Measurements from ENCODE around the gene DYRK1A. TPM values are rescaled to one million over a fixed set of nuclear protein-coding genes. Genes with fewer than 3 reads are reported as not detected.

The DYRK1A gene
- total and polyA plus RNA-seq, 10 of the 15 experiments (the other 5 are each of a cell fraction or from before 2014, with no cell fraction given): 2.4 to 68.6 (median 30.7) TPM

DNA sequence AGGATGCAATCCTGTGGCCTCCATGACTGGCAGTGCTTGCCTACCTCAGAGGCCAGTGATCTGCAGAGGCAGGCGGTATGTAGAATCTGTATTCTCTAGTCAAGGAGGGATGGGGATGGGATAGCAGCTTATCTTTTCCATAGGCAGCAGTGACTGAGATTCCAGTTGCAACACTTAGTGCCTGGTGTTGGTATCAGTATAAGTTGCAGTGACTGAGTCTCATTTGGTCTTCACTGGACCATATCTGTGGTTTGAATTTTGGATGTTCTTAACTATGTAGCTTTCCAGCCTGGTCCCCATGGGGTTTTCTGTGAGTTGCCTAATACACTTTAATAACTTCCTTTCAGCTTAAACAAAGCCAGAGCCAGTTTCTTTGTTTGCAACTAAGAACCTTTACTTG is 16.5 kb downstream of the DYRK1A start:
- TF ChIP-seq GABPA (IDR thresholded peaks at IDR 0.05; ENCODE audit: low read depth) (no peak), FOXM1 (IDR thresholded peaks at IDR 0.05; ENCODE audit: low read depth, low read length) (no peak), EGR1 (IDR thresholded peaks at IDR 0.05; ENCODE audit: borderline replicate concordance in 1 of 2, low read depth in 2 of 2, low read length in 2 of 2) (no peak), RUNX3 (IDR thresholded peaks at IDR 0.05; ENCODE audit: low read length) (peak; percentile 25; the same call in 1 of the 2 replicates)
- DNase-seq (ENCODE audit: low read depth, low spot score) (no peak), FAIRE-seq (no peak), ATAC-seq (peak; percentile 62)
- intact Hi-C loops (cut with micrococcal nuclease; ENCODE audit: unreplicated experiment): no loop called here
- Histone ChIP-seq H3K9me3 (replicated peaks; ENCODE audit: control insufficient read depth, insufficient read depth, low read length) (peaks cover 1% of the 10 kb centered on the region; the same call in 1 of the 3 replicates), H3K4me3 (no peak overlapping the region), H3K9ac (ENCODE audit: control insufficient read depth, insufficient read depth, low read length) (no peak overlapping the region), H3K4me1 (ENCODE audit: control insufficient read depth, insufficient read depth, low read length) (peaks cover 7% of the 10 kb centered on the region), H3K27me3 (replicated peaks in 1 of 2; ENCODE audit: control insufficient read depth in 2 of 2, insufficient read depth in 2 of 2, low read length in 1 of 2) (no peaks in the 10 kb centered on the region), H3K36me3 (ENCODE audit: control insufficient read depth in 2 of 2, insufficient read depth in 2 of 2, low read length in 1 of 2) (0 out of 4 replicates have a peak, but pooled peaks cover 0 to 5% of the 10 kb centered on the region in 2 experiments), H3K79me2 (ENCODE audit: control insufficient read depth, insufficient read depth, low read length) (peaks cover 100% of the 10 kb centered on the region), H4K20me1 (ENCODE audit: control insufficient read depth, insufficient read depth) (peaks cover 10% of the 10 kb centered on the region), H3K4me2 (ENCODE audit: control insufficient read depth, insufficient read depth) (no peak overlapping the region), H3K27ac (ENCODE audit: control insufficient read depth, insufficient read depth) (no peak overlapping the region), H2AFZ (ENCODE audit: control insufficient read depth, low read depth, low read length) (no peak overlapping the region)
- ChIA-PET POLR2A (interaction anchor here (1.0 to 2.1 kb wide), 6 partner anchors 9 to 25 kb away, joined by 3 to 7 read pairs (median 4); no protein-coding TSS in a partner anchor), CTCF (interaction anchor here (0.8 to 2.7 kb wide), 6 partner anchors 8 to 41 kb away, joined by 3 to 12 read pairs (median 4); no protein-coding TSS in a partner anchor), SMC1A (ENCODE audit: uncharacterized antibody, unreplicated experiment) (interaction anchor here (1.1 to 6.9 kb wide), 8 partner anchors 9 to 36 kb away, joined by 3 to 35 read pairs (median 8); no protein-coding TSS in a partner anchor), RAD21 (ENCODE audit: unreplicated experiment) (interaction anchor here (1.4 to 2.1 kb wide), 4 partner anchors 12 to 25 kb away, joined by 3 to 8 read pairs (median 6); no protein-coding TSS in a partner anchor)
- WGBS (ENCODE audit: insufficient coverage, insufficient replicate concordance, low lambda C conversion rate, missing lambda C conversion rate): 100% methylated on average over 1 of the region's 1 CpG
- BruUV-seq (replicated peaks): no TSS peak
- in situ Hi-C loops (cut with MboI): no loop called here

DNA sequence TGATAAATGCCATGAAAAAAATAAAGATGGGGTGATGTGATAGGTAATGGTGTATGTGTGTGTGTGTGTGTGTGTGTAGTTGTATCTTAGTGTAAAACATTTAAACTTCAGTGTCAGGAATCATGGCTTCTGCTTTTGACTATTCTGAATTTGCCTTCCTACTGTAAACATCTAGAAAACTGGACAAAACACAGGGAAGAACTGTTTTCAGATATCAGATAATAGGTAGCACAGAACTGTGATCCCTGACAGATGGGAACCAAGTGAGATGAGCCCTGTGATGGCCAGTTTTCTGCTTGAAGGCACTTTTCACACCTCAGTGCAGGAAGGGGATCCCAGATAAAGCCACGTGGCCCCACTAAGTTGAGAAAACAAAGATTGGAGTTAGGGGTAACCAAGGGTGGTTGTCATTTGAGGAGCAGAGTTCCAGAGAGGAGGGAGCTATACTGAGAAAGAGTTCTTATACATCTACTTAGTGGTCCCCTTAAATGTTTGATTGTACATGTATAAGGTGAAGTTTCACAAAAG is 17.3 kb downstream of the DYRK1A start:
- ATAC-seq (peak; percentile 43), FAIRE-seq (no peak), DNase-seq (ENCODE audit: low read depth, low spot score) (no peak)
- Histone ChIP-seq H2AFZ (ENCODE audit: control insufficient read depth, low read depth, low read length) (no peak overlapping the region), H3K27ac (ENCODE audit: control insufficient read depth, insufficient read depth) (no peak overlapping the region), H3K36me3 (ENCODE audit: control insufficient read depth in 2 of 2, insufficient read depth in 2 of 2, low read length in 1 of 2) (0 out of 4 replicates have a peak, but pooled peaks cover 0 to 5% of the 10 kb centered on the region in 2 experiments), H3K4me1 (ENCODE audit: control insufficient read depth, insufficient read depth, low read length) (peaks cover 7% of the 10 kb centered on the region), H3K9me3 (replicated peaks; ENCODE audit: control insufficient read depth, insufficient read depth, low read length) (peaks cover 1% of the 10 kb centered on the region; the same call in 1 of the 3 replicates), H3K27me3 (replicated peaks in 1 of 2; ENCODE audit: control insufficient read depth in 2 of 2, insufficient read depth in 2 of 2, low read length in 1 of 2) (no peaks in the 10 kb centered on the region), H3K9ac (ENCODE audit: control insufficient read depth, insufficient read depth, low read length) (no peak overlapping the region), H3K79me2 (ENCODE audit: control insufficient read depth, insufficient read depth, low read length) (peaks cover 97% of the 10 kb centered on the region), H4K20me1 (ENCODE audit: control insufficient read depth, insufficient read depth) (peaks cover 10% of the 10 kb centered on the region), H3K4me2 (ENCODE audit: control insufficient read depth, insufficient read depth) (no peak overlapping the region), H3K4me3 (no peak overlapping the region)
- BruUV-seq (replicated peaks): no TSS peak
- RAD21 ChIA-PET (ENCODE audit: unreplicated experiment): interaction anchor here (0.7 to 2.1 kb wide), 4 partner anchors 13 to 24 kb away, joined by 3 to 8 read pairs (median 6); no protein-coding TSS in a partner anchor
- CTCF ChIA-PET: interaction anchor here (1.3 to 2.7 kb wide), 2 partner anchors 10 to 24 kb away, joined by 5 to 12 read pairs; no protein-coding TSS in a partner anchor
- 0% methylated on average over 1 of the region's 1 CpG for WGBS (ENCODE audit: insufficient coverage, insufficient replicate concordance, low lambda C conversion rate, missing lambda C conversion rate)
- in situ Hi-C loops (cut with MboI) (no loop called here), intact Hi-C loops (cut with micrococcal nuclease; ENCODE audit: unreplicated experiment) (no loop called here)
- SMC1A ChIA-PET (ENCODE audit: uncharacterized antibody, unreplicated experiment): interaction anchor here (0.6 to 6.9 kb wide), 8 partner anchors 10 to 112 kb away, joined by 3 to 35 read pairs (median 8); no protein-coding TSS in a partner anchor
- POLR2A ChIA-PET: interaction anchor here (1.0 to 1.7 kb wide), 3 partner anchors 13 to 17 kb away, joined by 3 to 5 read pairs (median 5); partner anchors contain the start of gene DYRK1A
- TF ChIP-seq, protein P1, sequence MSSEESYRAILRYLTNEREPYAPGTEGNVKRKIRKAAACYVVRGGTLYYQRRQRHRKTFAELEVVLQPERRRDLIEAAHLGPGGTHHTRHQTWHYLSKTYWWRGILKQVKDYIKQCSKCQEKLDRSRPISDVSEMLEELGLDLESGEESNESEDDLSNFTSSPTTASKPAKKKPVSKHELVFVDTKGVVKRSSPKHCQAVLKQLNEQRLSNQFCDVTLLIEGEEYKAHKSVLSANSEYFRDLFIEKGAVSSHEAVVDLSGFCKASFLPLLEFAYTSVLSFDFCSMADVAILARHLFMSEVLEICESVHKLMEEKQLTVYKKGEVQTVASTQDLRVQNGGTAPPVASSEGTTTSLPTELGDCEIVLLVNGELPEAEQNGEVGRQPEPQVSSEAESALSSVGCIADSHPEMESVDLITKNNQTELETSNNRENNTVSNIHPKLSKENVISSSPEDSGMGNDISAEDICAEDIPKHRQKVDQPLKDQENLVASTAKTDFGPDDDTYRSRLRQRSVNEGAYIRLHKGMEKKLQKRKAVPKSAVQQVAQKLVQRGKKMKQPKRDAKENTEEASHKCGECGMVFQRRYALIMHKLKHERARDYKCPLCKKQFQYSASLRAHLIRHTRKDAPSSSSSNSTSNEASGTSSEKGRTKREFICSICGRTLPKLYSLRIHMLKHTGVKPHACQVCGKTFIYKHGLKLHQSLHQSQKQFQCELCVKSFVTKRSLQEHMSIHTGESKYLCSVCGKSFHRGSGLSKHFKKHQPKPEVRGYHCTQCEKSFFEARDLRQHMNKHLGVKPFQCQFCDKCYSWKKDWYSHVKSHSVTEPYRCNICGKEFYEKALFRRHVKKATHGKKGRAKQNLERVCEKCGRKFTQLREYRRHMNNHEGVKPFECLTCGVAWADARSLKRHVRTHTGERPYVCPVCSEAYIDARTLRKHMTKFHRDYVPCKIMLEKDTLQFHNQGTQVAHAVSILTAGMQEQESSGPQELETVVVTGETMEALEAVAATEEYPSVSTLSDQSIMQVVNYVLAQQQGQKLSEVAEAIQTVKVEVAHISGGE (CRISPR knock-in tag; IDR thresholded peaks at IDR 0.05): no peak
- TF ChIP-seq SMAD5 (IDR thresholded peaks at IDR 0.05; ENCODE audit: low read depth): no peak
- TF ChIP-seq PML (IDR thresholded peaks at IDR 0.05; ENCODE audit: low read length): no peak
- no peak for TF ChIP-seq NFYA (IDR thresholded peaks at IDR 0.05; ENCODE audit: borderline replicate concordance, low read depth, low read length)
- TF ChIP-seq JUNB (IDR thresholded peaks at IDR 0.05): no peak
- no peak for TF ChIP-seq ETV6 (conservative IDR thresholded peaks at IDR 0.05 in 1 of 2, IDR thresholded peaks at IDR 0.05 in 1 of 2; ENCODE audit: borderline replicate concordance in 1 of 2, low read depth in 1 of 2)

Measured in GM12878 (cell line).